ENCODE results near the gene NELL1.
A peak's percentile ranks its signal among the peaks of the same experiment; 100 is the strongest.

NELL1 gene

DNA sequence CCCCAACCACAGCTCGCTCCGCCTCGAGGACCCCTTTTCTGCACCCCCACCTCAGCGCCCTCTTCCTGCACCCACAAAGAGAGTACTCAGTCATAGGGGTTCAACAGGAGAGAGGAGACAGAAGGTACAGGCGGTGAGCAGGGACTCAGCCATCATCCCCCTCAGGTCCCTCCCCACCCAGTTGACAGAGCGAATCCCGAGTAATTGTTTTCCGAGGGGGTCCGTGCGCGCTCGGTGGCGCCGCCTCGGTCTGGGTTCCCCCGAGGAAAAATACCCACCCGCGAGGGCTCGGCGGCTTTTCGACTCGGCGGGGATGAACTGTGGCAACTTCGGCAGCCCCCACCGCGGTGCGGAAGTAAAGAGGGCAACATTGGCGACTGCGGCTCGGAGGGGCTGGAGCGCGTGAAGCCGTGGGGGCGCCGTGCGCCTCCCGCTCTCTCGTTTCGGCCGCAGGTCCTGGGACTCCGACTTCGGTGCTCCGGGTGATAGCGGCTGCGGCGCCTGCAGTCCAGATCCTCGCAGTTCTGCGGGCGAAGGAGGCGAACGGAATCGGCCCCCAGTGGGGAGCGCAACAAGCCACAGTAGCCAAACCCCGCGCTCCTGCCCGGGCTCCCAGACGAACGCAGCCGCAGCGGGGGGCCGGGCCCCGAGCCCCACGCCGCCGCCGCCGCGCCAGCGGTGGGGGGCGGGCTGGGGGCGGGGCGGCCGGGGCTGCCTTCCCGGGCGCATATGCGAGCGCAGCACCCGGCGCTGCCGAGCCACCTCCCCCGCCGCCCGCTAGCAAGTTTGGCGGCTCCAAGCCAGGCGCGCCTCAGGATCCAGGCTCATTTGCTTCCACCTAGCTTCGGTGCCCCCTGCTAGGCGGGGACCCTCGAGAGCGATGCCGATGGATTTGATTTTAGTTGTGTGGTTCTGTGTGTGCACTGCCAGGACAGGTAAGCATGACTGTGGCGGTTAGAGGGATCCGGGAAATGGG, at the start of gene NELL1:
TSS of gene NELL1 (plus strand) at position 743 of the 976 bp plus-strand sequence.
- H3K4me3 ChIP-seq (ENCODE audit: low read depth, low read length), result peak within 1 kb of the TSS; percentile 36

DNA sequence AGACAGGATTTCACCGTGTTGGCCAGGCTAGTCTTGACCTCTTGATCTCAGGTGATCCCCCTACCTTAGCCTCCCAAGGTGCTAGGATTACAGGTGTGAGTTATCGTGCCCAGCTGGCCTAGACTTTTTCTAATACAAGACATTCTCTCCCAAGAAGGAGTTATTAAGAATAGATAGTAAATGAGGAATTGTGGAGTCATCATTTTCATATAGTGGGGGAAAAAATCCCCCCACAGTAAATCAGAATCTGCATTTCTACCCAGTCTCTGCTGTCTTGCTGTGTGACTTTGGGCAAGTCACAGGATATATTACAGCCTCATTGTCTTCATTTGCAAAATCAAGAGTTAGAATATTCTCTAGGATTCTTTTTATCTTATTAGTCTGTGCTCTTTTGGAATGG, 48.4 kb upstream of the NELL1 start:
- H3K4me2 ChIP-seq (ENCODE audit: low read length), result no peak overlapping the region
- no peaks in the 10 kb centered on the region for H3K27me3 ChIP-seq (ENCODE audit: control insufficient read depth, insufficient read depth, low read length)
- no peaks in the 10 kb centered on the region for H3K36me3 ChIP-seq (ENCODE audit: control insufficient read depth, insufficient read depth, low read length)
- TF ChIP-seq, protein P1, sequence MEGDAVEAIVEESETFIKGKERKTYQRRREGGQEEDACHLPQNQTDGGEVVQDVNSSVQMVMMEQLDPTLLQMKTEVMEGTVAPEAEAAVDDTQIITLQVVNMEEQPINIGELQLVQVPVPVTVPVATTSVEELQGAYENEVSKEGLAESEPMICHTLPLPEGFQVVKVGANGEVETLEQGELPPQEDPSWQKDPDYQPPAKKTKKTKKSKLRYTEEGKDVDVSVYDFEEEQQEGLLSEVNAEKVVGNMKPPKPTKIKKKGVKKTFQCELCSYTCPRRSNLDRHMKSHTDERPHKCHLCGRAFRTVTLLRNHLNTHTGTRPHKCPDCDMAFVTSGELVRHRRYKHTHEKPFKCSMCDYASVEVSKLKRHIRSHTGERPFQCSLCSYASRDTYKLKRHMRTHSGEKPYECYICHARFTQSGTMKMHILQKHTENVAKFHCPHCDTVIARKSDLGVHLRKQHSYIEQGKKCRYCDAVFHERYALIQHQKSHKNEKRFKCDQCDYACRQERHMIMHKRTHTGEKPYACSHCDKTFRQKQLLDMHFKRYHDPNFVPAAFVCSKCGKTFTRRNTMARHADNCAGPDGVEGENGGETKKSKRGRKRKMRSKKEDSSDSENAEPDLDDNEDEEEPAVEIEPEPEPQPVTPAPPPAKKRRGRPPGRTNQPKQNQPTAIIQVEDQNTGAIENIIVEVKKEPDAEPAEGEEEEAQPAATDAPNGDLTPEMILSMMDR (IDR thresholded peaks at IDR 0.05), result no peak
- H2AFZ ChIP-seq, result no peak overlapping the region
- no peak overlapping the region for H3K27ac ChIP-seq
- H3K4me1 ChIP-seq, result no peaks in the 10 kb centered on the region
- H3K79me2 ChIP-seq, result no peaks in the 10 kb centered on the region
- no peak overlapping the region for H3K4me3 ChIP-seq (ENCODE audit: low read depth, low read length)
- no peaks in the 10 kb centered on the region for H3K9me3 ChIP-seq (ENCODE audit: control insufficient read depth, low read length)
- H3K9ac ChIP-seq, result no peak overlapping the region

More for the DNA sequence above, at the start of gene NELL1:
- Histone ChIP-seq H3K9ac (no peak within 1 kb of the TSS), H3K9me3 (ENCODE audit: control insufficient read depth, low read length) (no peaks in the 10 kb centered on the region), H3K27ac (no peak within 1 kb of the TSS), H3K36me3 (ENCODE audit: control insufficient read depth, insufficient read depth, low read length) (no peaks in the 10 kb centered on the region), H2AFZ (no peak within 1 kb of the TSS), H3K4me1 (no peaks in the 10 kb centered on the region), H3K4me2 (ENCODE audit: low read length) (peak within 1 kb of the TSS; percentile 55), H3K27me3 (ENCODE audit: control insufficient read depth, insufficient read depth, low read length) (no peaks in the 10 kb centered on the region), H3K79me2 (no peaks in the 10 kb centered on the region)
- TF ChIP-seq, protein P1 (IDR thresholded peaks at IDR 0.05), result no peak

DNA sequence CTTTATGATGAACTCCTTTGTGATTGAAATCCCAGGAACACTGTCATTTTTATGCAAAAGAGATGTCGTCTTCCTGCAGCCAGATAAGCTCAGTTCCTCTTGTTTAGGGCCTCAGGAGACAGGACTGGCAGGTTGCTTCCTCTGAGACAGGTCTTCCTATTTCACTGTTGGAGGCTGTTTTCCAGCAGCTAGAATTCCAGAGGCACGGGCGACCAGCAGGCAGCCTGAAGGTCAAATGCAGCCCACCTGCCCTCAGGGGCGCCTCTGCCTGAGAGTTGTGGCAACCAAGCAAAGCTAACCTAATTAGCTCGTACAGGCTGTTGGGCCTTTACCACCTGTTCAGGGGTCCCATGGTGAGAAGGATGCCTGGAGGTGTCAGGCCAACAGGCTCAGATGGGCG, 47.7 kb upstream of the NELL1 start:
- no peaks in the 10 kb centered on the region for H3K79me2 ChIP-seq
- no peak overlapping the region for H2AFZ ChIP-seq
- no peaks in the 10 kb centered on the region for H3K36me3 ChIP-seq (ENCODE audit: control insufficient read depth, insufficient read depth, low read length)
- H3K27me3 ChIP-seq (ENCODE audit: control insufficient read depth, insufficient read depth, low read length), result no peaks in the 10 kb centered on the region
- no peaks in the 10 kb centered on the region for H3K4me1 ChIP-seq
- H3K27ac ChIP-seq, result no peak overlapping the region
- no peak overlapping the region for H3K9ac ChIP-seq
- H3K9me3 ChIP-seq (ENCODE audit: control insufficient read depth, low read length), result no peaks in the 10 kb centered on the region
- TF ChIP-seq, protein P1 (IDR thresholded peaks at IDR 0.05), result no peak
- H3K4me2 ChIP-seq (ENCODE audit: low read length), result no peak overlapping the region
- no peak overlapping the region for H3K4me3 ChIP-seq (ENCODE audit: low read depth, low read length)

DNA sequence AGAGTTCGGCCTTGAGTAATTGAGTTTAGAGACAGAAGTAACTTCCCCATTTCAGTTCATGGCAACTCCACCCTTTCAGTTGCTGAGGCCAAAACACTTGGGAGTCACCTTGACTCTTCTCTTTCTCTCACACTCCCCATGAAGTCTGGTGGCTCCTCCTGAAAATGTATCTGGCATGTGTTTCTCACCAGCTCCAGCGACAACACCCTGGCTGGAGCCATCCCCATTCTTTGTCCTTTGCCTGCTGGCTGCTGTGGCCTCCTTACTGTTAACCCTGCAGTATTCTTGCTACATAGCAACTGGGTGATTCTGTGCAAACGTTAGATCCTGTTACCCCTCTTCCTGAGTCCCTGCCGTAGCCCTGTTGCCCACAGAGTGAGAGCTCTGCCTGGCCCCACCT, 46.1 kb upstream of the NELL1 start:
- Histone ChIP-seq H3K4me1 (no peaks in the 10 kb centered on the region), H3K9me3 (ENCODE audit: control insufficient read depth, low read length) (no peaks in the 10 kb centered on the region), H3K4me2 (ENCODE audit: low read length) (no peak overlapping the region), H3K36me3 (ENCODE audit: control insufficient read depth, insufficient read depth, low read length) (no peaks in the 10 kb centered on the region), H2AFZ (no peak overlapping the region), H3K9ac (no peak overlapping the region), H3K79me2 (no peaks in the 10 kb centered on the region), H3K27me3 (ENCODE audit: control insufficient read depth, insufficient read depth, low read length) (no peaks in the 10 kb centered on the region), H3K27ac (no peak overlapping the region), H3K4me3 (ENCODE audit: low read depth, low read length) (no peak overlapping the region)
- TF ChIP-seq, protein P1 (IDR thresholded peaks at IDR 0.05), result no peak
